ENCODE measurements around the gene CYB561A3.

CYB561A3 gene

GRCh38 chr11:61361741-61362541 is at the start of gene CYB561A3, which contains the start of gene TMEM138:
Gene CYB561A3, minus strand, starts transcription at chr11:61361882. Its CDS starts 5,169 bp downstream, at chr11:61356713.
Gene TMEM138, plus strand, starts transcription at chr11:61362374. Its CDS starts 2,017 bp downstream, at chr11:61364391.
- H3K4me3 ChIP-seq (ENCODE audit: low read length), result peak within 1 kb of the TSS; percentile 97
- TF ChIP-seq CTCF (conservative IDR thresholded peaks at IDR 0.05; ENCODE audit: low read length), result no peak
- DNase-seq (ENCODE audit: low read depth), result peak; percentile 92

DNA sequence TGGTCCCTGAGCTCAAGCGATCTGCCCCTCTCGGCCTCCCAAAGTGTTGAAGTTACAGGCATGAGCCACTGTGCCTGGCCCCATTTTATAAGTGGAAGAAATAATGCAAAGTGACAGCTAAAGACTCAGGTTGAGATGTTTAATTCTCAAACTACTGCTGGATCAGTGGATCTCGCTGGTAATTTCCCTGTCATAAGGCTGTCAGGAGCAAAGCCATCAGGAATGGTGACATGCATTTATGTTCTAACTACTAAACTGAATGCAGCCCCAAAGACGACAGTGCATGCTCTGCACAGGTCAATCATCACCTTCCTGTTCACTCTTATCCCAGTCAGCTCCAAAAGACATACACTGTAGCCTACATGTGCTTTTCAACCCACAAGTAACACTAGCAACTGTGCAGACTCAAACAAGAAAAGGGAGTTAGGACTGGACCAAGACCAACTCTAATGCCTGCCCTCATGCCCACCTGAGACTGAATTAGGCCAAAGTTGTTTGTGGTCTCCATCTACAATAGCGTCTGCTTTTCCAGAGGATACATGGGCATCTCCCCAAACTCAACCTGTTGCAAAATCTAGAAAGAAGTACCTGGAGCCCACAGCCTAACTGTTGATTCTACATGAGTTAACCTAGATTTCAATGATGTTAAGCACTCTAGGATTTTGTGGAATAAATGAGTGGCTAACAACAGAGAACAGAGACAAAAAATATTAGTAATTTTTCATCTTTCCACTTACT is 45.5 kb upstream of the CYB561A3 start:
- DNase-seq (ENCODE audit: low read depth), result no peak
- no peak for TF ChIP-seq CTCF (conservative IDR thresholded peaks at IDR 0.05; ENCODE audit: low read length)
- no peak overlapping the region for H3K4me3 ChIP-seq (ENCODE audit: low read length)

- H3K4me3 ChIP-seq (ENCODE audit: low read length), result no peak overlapping the region
- no peak for DNase-seq (ENCODE audit: low read depth)
- TF ChIP-seq CTCF (conservative IDR thresholded peaks at IDR 0.05; ENCODE audit: low read length), result no peak
Observed at GRCh38 chr11:61406067-61406466, 44.4 kb upstream of the CYB561A3 start.

DNA sequence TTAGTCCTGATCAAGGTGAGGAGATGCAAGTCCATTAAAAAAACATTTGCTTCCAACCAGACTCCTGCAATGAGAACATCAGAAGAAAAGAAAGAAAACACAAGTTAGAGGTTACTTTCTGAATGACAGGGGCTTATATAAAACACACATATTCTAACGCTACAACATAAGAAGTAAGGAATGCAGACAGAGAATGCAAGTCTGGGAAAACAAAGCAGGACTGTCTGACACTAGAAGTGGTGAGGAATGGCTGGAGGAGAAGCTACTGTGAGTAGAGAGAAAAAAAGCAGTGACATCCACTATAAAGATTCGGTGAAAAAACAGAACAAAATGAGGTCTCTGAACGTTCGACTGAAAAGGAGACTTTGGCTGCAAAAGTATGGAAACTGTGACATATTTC is 43.0 kb upstream of the CYB561A3 start:
- DNase-seq (ENCODE audit: low read depth), result no peak
- no peak for TF ChIP-seq CTCF (conservative IDR thresholded peaks at IDR 0.05; ENCODE audit: low read length)
- H3K4me3 ChIP-seq (ENCODE audit: low read length), result no peak overlapping the region

DNA sequence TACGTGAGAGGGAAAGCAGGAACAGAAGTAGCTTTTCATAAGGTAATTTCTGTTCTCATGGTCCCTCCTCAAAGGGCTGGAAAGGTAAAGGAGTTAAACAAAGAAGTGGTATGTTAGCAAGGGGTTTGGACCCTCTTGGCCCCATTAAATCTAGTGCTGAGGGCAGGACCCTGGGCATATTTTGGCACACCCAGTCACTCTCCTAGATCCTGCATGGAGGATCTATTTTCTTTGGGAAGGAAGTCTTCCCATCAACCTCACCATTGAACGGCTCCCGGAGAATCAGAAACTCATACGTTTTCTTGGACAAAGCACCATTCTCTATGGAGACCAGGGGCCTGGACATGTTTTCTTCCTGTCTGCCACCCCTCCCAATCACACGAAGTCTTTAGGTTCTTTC is 42.4 kb upstream of the CYB561A3 start:
- no peak for TF ChIP-seq CTCF (conservative IDR thresholded peaks at IDR 0.05; ENCODE audit: low read length)
- H3K4me3 ChIP-seq (ENCODE audit: low read length), result no peak overlapping the region

DNA sequence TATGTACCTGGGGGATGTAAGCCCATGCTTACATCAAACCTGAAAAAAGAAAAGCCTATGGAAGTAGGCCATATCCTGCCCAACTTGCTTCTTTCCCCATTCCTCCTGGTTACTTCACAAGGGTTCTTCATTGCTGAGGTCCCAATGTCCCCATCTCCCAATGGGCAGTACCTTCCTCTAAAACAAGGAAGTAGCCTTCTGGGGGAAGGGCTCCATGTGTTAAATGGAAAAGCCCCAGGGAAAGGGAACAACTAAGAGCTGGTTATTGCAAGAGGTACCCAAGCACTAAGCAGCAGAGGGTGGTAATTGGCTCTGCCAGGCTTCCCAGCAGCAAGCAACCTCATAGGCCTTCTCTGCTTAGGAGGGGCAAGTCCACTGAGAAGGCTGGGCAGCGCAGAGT is 42.0 kb upstream of the CYB561A3 start:
- DNase-seq (ENCODE audit: low read depth), result no peak
- TF ChIP-seq CTCF (conservative IDR thresholded peaks at IDR 0.05; ENCODE audit: low read length), result no peak
- no peak overlapping the region for H3K4me3 ChIP-seq (ENCODE audit: low read length)

More for the DNA sequence above, 42.4 kb upstream of the CYB561A3 start:
- DNase-seq (ENCODE audit: low read depth), result no peak

All from AG10803 (cell line).